ENCODE measurements around the gene OR10H4. TPM values are rescaled to one million over a fixed set of nuclear protein-coding genes. Genes with fewer than 3 reads are reported as not detected.

Gene OR10H4
- total RNA-seq, 1 donor from 2014 or later, result not detected

DNA sequence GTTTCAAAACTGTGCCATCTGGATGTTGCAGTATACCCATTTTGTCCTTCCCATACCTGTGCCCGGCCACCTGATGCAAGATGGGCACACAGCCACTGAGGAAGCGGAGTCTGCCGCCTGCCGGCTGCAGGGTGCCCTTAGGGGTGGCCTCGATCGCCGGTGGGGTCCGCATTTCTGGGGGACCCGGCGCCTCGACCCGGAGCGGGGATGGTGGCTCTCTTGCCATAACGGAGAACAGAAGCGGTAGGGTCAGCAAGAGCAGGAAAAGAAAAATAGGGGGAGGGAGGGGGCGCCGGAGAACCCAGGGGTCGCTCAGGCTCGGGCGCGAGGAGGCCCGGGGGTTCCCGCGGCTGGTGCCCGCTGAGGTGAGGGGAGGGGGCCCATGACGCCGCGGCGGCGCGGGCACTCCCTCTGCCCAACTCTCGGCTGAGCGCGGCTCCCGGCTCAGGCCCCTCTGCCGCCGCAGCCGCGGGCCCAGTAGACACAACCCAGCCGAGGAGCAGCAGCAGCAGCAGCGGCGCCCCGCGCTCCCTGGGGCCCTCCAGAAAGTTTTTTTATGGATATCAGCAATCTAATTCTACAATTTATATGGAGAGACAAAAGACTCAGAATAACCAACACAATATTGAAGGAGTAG, 37.1 kb upstream of the OR10H4 start:
- Histone ChIP-seq H3K27me3 (peaks cover 3% of the 10 kb centered on the region), H3K27ac (no peak overlapping the region), H3K4me3 (no peak overlapping the region), H3K36me3 (peaks cover 0 to 17% of the 10 kb centered on the region in 2 donors), H3K9me3 (peaks cover 0 to 12% of the 10 kb centered on the region in 2 donors), H3K4me1 (no peaks in the 10 kb centered on the region)
- no peak for DNase-seq (ENCODE audit: low spot score in 2 of 2)
- intact Hi-C loops (cut with DNase I), result no loop called here
- TF ChIP-seq, protein P1, sequence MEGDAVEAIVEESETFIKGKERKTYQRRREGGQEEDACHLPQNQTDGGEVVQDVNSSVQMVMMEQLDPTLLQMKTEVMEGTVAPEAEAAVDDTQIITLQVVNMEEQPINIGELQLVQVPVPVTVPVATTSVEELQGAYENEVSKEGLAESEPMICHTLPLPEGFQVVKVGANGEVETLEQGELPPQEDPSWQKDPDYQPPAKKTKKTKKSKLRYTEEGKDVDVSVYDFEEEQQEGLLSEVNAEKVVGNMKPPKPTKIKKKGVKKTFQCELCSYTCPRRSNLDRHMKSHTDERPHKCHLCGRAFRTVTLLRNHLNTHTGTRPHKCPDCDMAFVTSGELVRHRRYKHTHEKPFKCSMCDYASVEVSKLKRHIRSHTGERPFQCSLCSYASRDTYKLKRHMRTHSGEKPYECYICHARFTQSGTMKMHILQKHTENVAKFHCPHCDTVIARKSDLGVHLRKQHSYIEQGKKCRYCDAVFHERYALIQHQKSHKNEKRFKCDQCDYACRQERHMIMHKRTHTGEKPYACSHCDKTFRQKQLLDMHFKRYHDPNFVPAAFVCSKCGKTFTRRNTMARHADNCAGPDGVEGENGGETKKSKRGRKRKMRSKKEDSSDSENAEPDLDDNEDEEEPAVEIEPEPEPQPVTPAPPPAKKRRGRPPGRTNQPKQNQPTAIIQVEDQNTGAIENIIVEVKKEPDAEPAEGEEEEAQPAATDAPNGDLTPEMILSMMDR (IDR thresholded peaks at IDR 0.05), result no peak

DNA sequence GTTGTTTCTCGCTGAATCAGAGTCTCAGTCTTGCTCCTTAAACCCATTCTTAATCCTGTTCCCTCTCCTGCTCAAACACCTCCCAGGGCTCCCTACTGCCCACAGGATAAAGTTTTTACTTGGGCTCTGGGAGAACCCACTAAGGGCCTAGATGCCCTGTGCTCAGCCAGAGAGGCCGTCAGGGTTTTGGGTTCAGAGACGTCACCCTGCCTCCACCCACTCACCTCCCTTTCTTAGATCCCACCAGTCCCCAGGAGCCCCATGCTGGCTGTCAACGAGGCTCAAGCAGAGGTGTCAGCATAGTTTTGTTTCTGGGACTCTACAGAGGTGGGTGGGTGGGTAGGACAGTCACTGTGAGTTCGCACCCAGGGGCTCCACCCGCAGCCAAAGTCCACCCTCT, 35.4 kb upstream of the OR10H4 start:
- no peak overlapping the region for H3K4me3 ChIP-seq
- peaks cover 3% of the 10 kb centered on the region for H3K27me3 ChIP-seq
- TF ChIP-seq, protein P1 (IDR thresholded peaks at IDR 0.05), result no peak
- no peak overlapping the region for H3K27ac ChIP-seq
- peaks cover 0 to 8% of the 10 kb centered on the region in 2 donors for H3K9me3 ChIP-seq
- no peaks in the 10 kb centered on the region for H3K4me1 ChIP-seq
- intact Hi-C loops (cut with DNase I), result no loop called here
- peaks cover 0 to 17% of the 10 kb centered on the region in 2 donors for H3K36me3 ChIP-seq
- no peak for DNase-seq (ENCODE audit: low spot score in 2 of 2)

DNA sequence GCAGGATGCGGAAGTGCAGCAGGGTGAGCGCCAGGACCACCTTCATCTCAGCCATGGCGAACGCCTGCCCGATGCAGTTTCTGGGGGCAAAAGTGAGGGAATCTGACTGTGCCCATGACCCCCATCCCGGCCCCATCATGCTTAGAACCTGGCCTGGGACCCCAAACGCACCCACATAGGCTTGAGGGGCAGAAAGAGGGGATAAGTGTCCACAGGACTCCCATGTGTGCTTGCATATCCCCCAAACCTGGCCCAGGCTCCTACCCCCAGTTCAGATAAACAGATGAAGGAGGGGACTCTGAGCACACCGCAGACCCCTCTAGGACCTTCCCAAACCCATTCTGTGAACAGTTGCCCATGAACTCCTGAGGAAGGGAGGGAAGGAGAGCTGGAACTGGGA, 35.0 kb upstream of the OR10H4 start:
- Histone ChIP-seq H3K27ac (no peak overlapping the region), H3K4me1 (no peaks in the 10 kb centered on the region), H3K36me3 (peaks cover 0 to 17% of the 10 kb centered on the region in 2 donors), H3K9me3 (peaks cover 0 to 8% of the 10 kb centered on the region in 2 donors), H3K27me3 (peaks cover 3% of the 10 kb centered on the region), H3K4me3 (no peak overlapping the region)
- DNase-seq (ENCODE audit: low spot score in 2 of 2), result no peak
- intact Hi-C loops (cut with DNase I), result no loop called here
- TF ChIP-seq, protein P1 (IDR thresholded peaks at IDR 0.05), result no peak

DNA sequence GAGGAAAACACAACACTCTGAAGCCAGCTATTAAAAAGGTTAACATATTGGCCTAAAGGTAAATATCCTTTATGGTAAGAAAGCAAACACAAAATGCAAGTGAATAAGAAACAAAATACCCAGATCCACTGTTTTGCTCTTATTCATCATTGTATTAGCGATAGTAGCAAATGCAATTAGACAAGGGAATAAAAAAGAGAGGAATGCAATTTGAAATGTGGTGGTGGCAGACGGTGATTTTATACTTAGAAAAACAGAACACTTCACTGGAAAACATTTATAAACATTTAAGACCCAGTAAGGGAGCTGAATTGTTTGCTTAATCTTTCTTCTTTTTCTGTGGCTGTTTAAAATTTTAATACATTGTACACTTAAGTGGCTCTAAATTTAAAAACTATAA, 33.7 kb upstream of the OR10H4 start:
- Histone ChIP-seq H3K4me1 (no peaks in the 10 kb centered on the region), H3K9me3 (peaks cover 0 to 8% of the 10 kb centered on the region in 2 donors), H3K4me3 (no peak overlapping the region), H3K36me3 (peaks cover 0 to 17% of the 10 kb centered on the region in 2 donors), H3K27me3 (peaks cover 3% of the 10 kb centered on the region), H3K27ac (no peak overlapping the region)
- intact Hi-C loops (cut with DNase I), result no loop called here
- TF ChIP-seq, protein P1 (IDR thresholded peaks at IDR 0.05), result no peak
- no peak for DNase-seq (ENCODE audit: low spot score in 2 of 2)

DNA sequence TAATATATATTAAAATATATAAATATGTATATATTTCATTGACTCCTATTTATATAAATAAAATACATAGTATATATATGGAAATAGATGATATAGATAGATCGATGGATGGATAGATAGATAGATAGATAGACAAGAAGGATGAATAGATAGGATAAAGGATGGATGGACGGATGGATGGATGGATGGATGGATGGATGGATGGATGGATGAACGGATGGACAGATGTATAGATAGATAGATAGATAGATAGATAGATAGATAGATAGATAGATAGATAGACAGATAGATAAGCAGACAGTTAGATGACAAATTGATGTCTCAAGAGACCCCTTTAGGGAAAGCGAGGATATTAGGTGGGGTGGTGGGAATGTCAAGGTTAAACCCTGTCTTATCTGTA, 29.6 kb upstream of the OR10H4 start:
- Histone ChIP-seq H3K27me3 (no peaks in the 10 kb centered on the region), H3K36me3 (peaks cover 0 to 31% of the 10 kb centered on the region in 2 donors), H3K4me3 (no peak overlapping the region), H3K4me1 (no peaks in the 10 kb centered on the region), H3K27ac (no peak overlapping the region), H3K9me3 (peaks cover 0 to 8% of the 10 kb centered on the region in 2 donors)
- TF ChIP-seq, protein P1 (IDR thresholded peaks at IDR 0.05), result no peak
- intact Hi-C loops (cut with DNase I), result no loop called here
- no peak for DNase-seq (ENCODE audit: low spot score in 2 of 2)

Measured in ascending aorta (tissue), 2 donors.